B cell (primary cell): ENCODE data around the gene RAE1. TPM values are rescaled to one million over a fixed set of nuclear protein-coding genes. Genes with fewer than 3 reads are reported as not detected.

Experiments used
- ATAC-seq: fragments of 200-7000 bp; cut with Tn5 transposase; one replicate; pipeline ENCODE4 v1.10.0; 2021; ENCODE audit warnings: low read depth, mild to moderate bottlenecking, moderate number of reproducible peaks, moderate library complexity
- CTCF ChIA-PET: fragments of 350-600 bp; sonication (Branson Sonifier 250); formaldehyde crosslinking; loops from one replicate; lab custom pipeline; 2021; ENCODE audit warnings: antibody characterized with exemption, inconsistent platforms; lab: Charles Lee
- POLR2A ChIA-PET: fragments of 350-600 bp; sonication (Branson Sonifier 250); formaldehyde crosslinking; loops from one replicate; lab custom pipeline; 2021; ENCODE audit warnings: antibody characterized with exemption; lab: Charles Lee
- DNase-seq: peaks from one replicate; pipeline ENCODE4 v3.0.0; 2013
- H2AFZ ChIP-seq: 2 replicates; pipeline ENCODE4 v1.6.1; 2012; ENCODE audit warnings: mild to moderate bottlenecking, low read depth, low read length; ENCODE audit not compliant: insufficient read depth, poor library complexity, severe bottlenecking
- H3K27ac ChIP-seq, 2 donors: 1 replicate in 1 of 2; 2 replicates in 1 of 2; pipeline ENCODE4 v1.5.1; 2012 to 2013; ENCODE audit warnings: low read length in 2 of 2, mild to moderate bottlenecking in 2 of 2, moderate library complexity in 1 of 2
- H3K27me3 ChIP-seq, 4 experiments: fragments of 200-600 bp in 1 of 4; sonication (generic) in 1 of 4; replicated peaks in 1 of 4; 1 replicate in 2 of 4; 2 replicates in 2 of 4; pipeline versions ENCODE4 v1.6.1 to v1.7.0; 2013 to 2016; ENCODE audit warnings: low read length in 3 of 4, mild to moderate bottlenecking in 2 of 4, mixed read lengths in 1 of 4, moderate library complexity in 1 of 4; ENCODE audit not compliant: insufficient read depth in 4 of 4, control insufficient read depth in 3 of 4; ENCODE audit errors: control extremely low read depth in 1 of 4
- H3K36me3 ChIP-seq, 2 experiments: replicated peaks in 1 of 2; 1 replicate in 1 of 2; 2 replicates in 1 of 2; pipeline versions ENCODE4 v1.6.1 to v1.7.1; 2013; ENCODE audit warnings: low read length in 1 of 2; ENCODE audit not compliant: insufficient read depth in 2 of 2, control insufficient read depth in 1 of 2; ENCODE audit errors: control extremely low read depth in 1 of 2, extremely low read depth in 1 of 2
- H3K4me1 ChIP-seq, 2 donors: fragments of 200-600 bp in 1 of 2; sonication (generic) in 1 of 2; 1 replicate in 1 of 2; 2 replicates in 1 of 2; pipeline versions ENCODE4 v1.5.1 to v1.6.1; 2013 to 2017; ENCODE audit warnings: low read length in 2 of 2; ENCODE audit not compliant: control insufficient read depth in 2 of 2, insufficient read depth in 2 of 2
- H3K4me2 ChIP-seq: replicated peaks from 2 replicates; pipeline ENCODE3; 2012; ENCODE audit warnings: mild to moderate bottlenecking, low read depth, low read length; ENCODE audit not compliant: poor library complexity, severe bottlenecking
- H3K4me3 ChIP-seq, 5 experiments: fragments of 200-600 bp in 1 of 5; sonication (generic) in 1 of 5; 1 replicate in 3 of 5; 2 replicates in 2 of 5; pipeline versions ENCODE4 v1.5.1 to v1.7.0; 2011 to 2016; ENCODE audit warnings: low read length in 4 of 5, mild to moderate bottlenecking in 4 of 5, low read depth in 2 of 5, control low read depth in 1 of 5, moderate library complexity in 1 of 5; ENCODE audit not compliant: insufficient read depth in 1 of 5; ENCODE audit errors: control extremely low read depth in 1 of 5, extremely low read depth in 1 of 5
- H3K79me2 ChIP-seq: fragments of 200-600 bp; sonication (generic); one replicate; pipeline ENCODE4 v1.6.0; 2016; ENCODE audit warnings: low read length; ENCODE audit not compliant: control insufficient read depth, insufficient read depth
- H3K9ac ChIP-seq: fragments of 200-600 bp; sonication (generic); 2 replicates; pipeline ENCODE4 v1.6.1; 2017; ENCODE audit warnings: mild to moderate bottlenecking, low read length, moderate library complexity
- H3K9me3 ChIP-seq, 3 donors: one replicate each; pipeline versions ENCODE4 v1.6.1 to v1.7.1; 2013; ENCODE audit warnings: low read length in 2 of 3; ENCODE audit not compliant: control insufficient read depth in 2 of 3, insufficient read depth in 1 of 3; ENCODE audit errors: control extremely low read depth in 1 of 3
- H4K20me1 ChIP-seq: 2 replicates; pipeline ENCODE4 v1.6.0; 2012; ENCODE audit warnings: mild to moderate bottlenecking, low read length; ENCODE audit not compliant: insufficient read depth, control insufficient read depth, poor library complexity, severe bottlenecking
- H3K27ac Mint-ChIP-seq: one replicate; pipeline ENCODE4 v1.8.0; 2021; ENCODE audit warnings: mixed read lengths
- H3K27me3 Mint-ChIP-seq: one replicate; pipeline ENCODE4 v1.8.0; 2021; ENCODE audit warnings: mixed read lengths
- H3K4me1 Mint-ChIP-seq: one replicate; pipeline ENCODE4 v1.8.0; 2021; ENCODE audit warnings: mixed read lengths
- H3K4me3 Mint-ChIP-seq: one replicate; pipeline ENCODE4 v1.8.0; 2021; ENCODE audit warnings: mixed read lengths
- H3K9me3 Mint-ChIP-seq: one replicate; pipeline ENCODE4 v1.8.0; 2022; ENCODE audit warnings: mixed read lengths; ENCODE audit not compliant: insufficient read depth
- CTCF ChIP-seq: fragments of 200-600 bp; IDR thresholded peaks from one replicate; pipeline ENCODE4 v1.8.0; 2022; ENCODE audit warnings: antibody characterized with exemption, mild to moderate bottlenecking
- EZH2 ChIP-seq: IDR thresholded peaks from 2 replicates; pipeline ENCODE4 v1.6.1; 2012; ENCODE audit warnings: borderline replicate concordance, low read depth, mild to moderate bottlenecking, moderate library complexity, low read length; ENCODE audit not compliant: insufficient read depth, poor library complexity, severe bottlenecking
- WGBS: methylation state at CpG from one replicate; pipeline ENCODE4 v1.1.5; 2013; ENCODE audit warnings: missing lambda C conversion rate; ENCODE audit not compliant: insufficient coverage; 5-methylcytosine and 5-hydroxymethylcytosine counted together
- intact Hi-C: fragments of 100-400 bp; cut with micrococcal nuclease; formaldehyde crosslinking; loops from one replicate; pipeline ENCODE4 v1.10.0; 2022
- polyA plus RNA-seq: library from polyadenylated mRNA; depleted of rRNA; stranded (reverse); fragments of >200 nt; gene quantifications from 2 replicates; pipeline ENCODE4 v1.2.3, GENCODE V29; 2012
- total RNA-seq, 2 donors: library from RNA; stranded (reverse); fragments of 120-200 nt in 1 of 2; gene quantifications; 1 replicate in 1 of 2; 2 replicates in 1 of 2; pipeline versions ENCODE4 v1.2.3 to v1.2.4, GENCODE V29; 2013 to 2022

Gene RAE1
- total and polyA plus RNA-seq, 2 donors (not counting 1 experiment from before 2014, with no cell fraction given) = 32.6 to 33.3 TPM

- DNase-seq = no peak
- H3K9ac ChIP-seq = no peak overlapping the region
- Mint-ChIP-seq H3K4me3 (no peak overlapping the region), H3K4me1 (no peaks in the 10 kb centered on the region), H3K27me3 (peaks cover 14% of the 10 kb centered on the region), H3K9me3 (no peaks in the 10 kb centered on the region), H3K27ac (no peak overlapping the region)
- no peaks in the 10 kb centered on the region for H3K36me3 ChIP-seq
- POLR2A ChIA-PET = no interaction called here
- peaks cover 0 to 5% (median 0%) of the 10 kb centered on the region in 3 donors for H3K9me3 ChIP-seq
- no peak overlapping the region for H3K27ac ChIP-seq
- H3K4me2 ChIP-seq = no peak overlapping the region
- 85% methylated on average over 6 of the region's 6 CpGs for WGBS
- intact Hi-C loops = no loop called here
- H2AFZ ChIP-seq = no peak overlapping the region
- no peaks in the 10 kb centered on the region for H3K79me2 ChIP-seq
- TF ChIP-seq CTCF = no peak
- no peak for TF ChIP-seq EZH2
- no peaks in the 10 kb centered on the region for H3K4me1 ChIP-seq
- no peak for ATAC-seq
- no peaks in the 10 kb centered on the region for H4K20me1 ChIP-seq
- peaks cover 0 to 4% (median 2%) of the 10 kb centered on the region in 4 experiments for H3K27me3 ChIP-seq
- H3K4me3 ChIP-seq = no peak overlapping the region
- CTCF ChIA-PET = interaction anchor here (0.6 to 0.8 kb wide), 2 partner anchors 9 to 1142 kb away, joined by 3 read pairs; no protein-coding TSS in a partner anchor
Observed at GRCh38 chr20:57312138-57312537, 38.9 kb upstream of the RAE1 start.

- no peak for DNase-seq
- Histone ChIP-seq H3K27ac (no peak overlapping the region), H4K20me1 (no peaks in the 10 kb centered on the region), H3K9me3 (no peaks in the 10 kb centered on the region), H3K4me2 (no peak overlapping the region), H2AFZ (no peak overlapping the region), H3K27me3 (peaks cover 0 to 4% (median 2%) of the 10 kb centered on the region in 4 experiments), H3K4me1 (no peaks in the 10 kb centered on the region), H3K79me2 (no peaks in the 10 kb centered on the region), H3K36me3 (no peaks in the 10 kb centered on the region), H3K4me3 (no peak overlapping the region), H3K9ac (no peak overlapping the region)
- no peaks in the 10 kb centered on the region for H3K9me3 Mint-ChIP-seq
- no CpG with 5 or more reads among the region's 5 CpGs for WGBS
- TF ChIP-seq CTCF (no peak), EZH2 (no peak)
- no peaks in the 10 kb centered on the region for H3K4me1 Mint-ChIP-seq
- peaks cover 17% of the 10 kb centered on the region for H3K27me3 Mint-ChIP-seq
- ChIA-PET POLR2A (no interaction called here), CTCF (no interaction called here)
- no peak overlapping the region for H3K4me3 Mint-ChIP-seq
- ATAC-seq = no peak
- H3K27ac Mint-ChIP-seq = no peak overlapping the region
- intact Hi-C loops = no loop called here
Observed at GRCh38 chr20:57313230-57313629, 37.8 kb upstream of the RAE1 start.
